ENCODE measurements around the gene VGF. TPM values are rescaled to one million over a fixed set of nuclear protein-coding genes. Genes with fewer than 3 reads are reported as not detected.

VGF gene
- total and polyA plus RNA-seq, 2 donors (not counting 3 experiments of a cell fraction or from before 2014, with no cell fraction given), result 0.03 TPM; not detected in 1

DNA sequence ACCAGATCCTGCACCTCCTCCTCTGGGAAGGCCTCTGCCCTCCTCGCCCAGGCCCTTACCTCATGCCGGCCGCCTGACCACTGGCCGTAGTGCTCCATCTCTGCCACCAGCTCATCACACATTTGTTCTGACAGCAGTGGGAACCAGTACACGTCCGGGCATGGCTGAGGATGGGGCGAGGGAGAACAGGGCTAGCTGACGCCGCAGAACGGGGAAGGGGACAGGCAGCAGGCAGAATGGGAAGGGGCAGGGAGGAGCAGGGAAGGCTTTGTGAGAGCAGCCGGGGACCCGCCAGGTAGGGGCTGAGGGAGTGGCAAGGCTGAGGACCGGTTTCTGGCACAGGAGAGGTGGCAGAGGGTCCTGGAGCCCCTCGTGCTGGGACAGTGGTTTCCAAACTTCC is 43.4 kb upstream of the VGF start:
- TF ChIP-seq JUN (IDR thresholded peaks at IDR 0.05; ENCODE audit: borderline replicate concordance, insufficient read depth, insufficient read length, low read depth), result no peak
- no peak for TF ChIP-seq FOS (IDR thresholded peaks at IDR 0.05; ENCODE audit: borderline replicate concordance, insufficient read depth, low read length)
- no peak for TF ChIP-seq CTCF (IDR thresholded peaks at IDR 0.05; ENCODE audit: extremely low read depth in 1 of 2, insufficient read depth in 1 of 2, low read depth in 1 of 2, low read length in 2 of 2)
- no peak for TF ChIP-seq POLR2A (IDR thresholded peaks at IDR 0.05; ENCODE audit: low read depth, low read length)
- no peak for TF ChIP-seq GATA2 (IDR thresholded peaks at IDR 0.05; ENCODE audit: insufficient read depth, insufficient read length, low read depth, low read length)
- TF ChIP-seq MYC (IDR thresholded peaks at IDR 0.05; ENCODE audit: low read depth, low read length), result no peak
- TF ChIP-seq POLR2AphosphoS5 (IDR thresholded peaks at IDR 0.05; ENCODE audit: insufficient read depth, low read depth, low read length), result no peak
- TF ChIP-seq, protein P1, sequence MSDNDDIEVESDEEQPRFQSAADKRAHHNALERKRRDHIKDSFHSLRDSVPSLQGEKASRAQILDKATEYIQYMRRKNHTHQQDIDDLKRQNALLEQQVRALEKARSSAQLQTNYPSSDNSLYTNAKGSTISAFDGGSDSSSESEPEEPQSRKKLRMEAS (IDR thresholded peaks at IDR 0.05; ENCODE audit: insufficient read depth, insufficient read length), result no peak
- TF ChIP-seq EZH2 (IDR thresholded peaks at IDR 0.05; ENCODE audit: borderline replicate concordance, low read depth, low read length, severe bottlenecking), result no peak
- intact Hi-C loops (cut with micrococcal nuclease) (no loop called here), dilution Hi-C loops (cut with MboI; ENCODE audit: extremely low pct_ligation_motif_present, low sequenced_read_pairs) (no loop called here)
- Histone ChIP-seq H3K4me2 (ENCODE audit: insufficient read depth, low read length) (no peak overlapping the region), H3K36me3 (ENCODE audit: control insufficient read depth in 2 of 2, extremely low read depth in 1 of 2, insufficient read depth in 2 of 2, low read length in 2 of 2) (peaks cover 11 to 39% of the 10 kb centered on the region in 2 experiments), H3K79me2 (ENCODE audit: control insufficient read depth, insufficient read depth, low read length) (no peaks in the 10 kb centered on the region), H3K27ac (ENCODE audit: insufficient read depth, low read depth, low read length) (no peak overlapping the region), H3K27me3 (ENCODE audit: control insufficient read depth in 2 of 2, insufficient read depth in 2 of 2, low read length in 2 of 2) (no peaks in the 10 kb centered on the region), H3K4me3 (replicated peaks in 1 of 3; ENCODE audit: insufficient read depth in 1 of 3, low read depth in 1 of 3, low read length in 3 of 3) (no peak overlapping the region), H2AFZ (ENCODE audit: low read depth, low read length) (no peak overlapping the region), H3K9ac (replicated peaks; ENCODE audit: extremely low read depth, insufficient read depth, low read length) (no peak overlapping the region), H3K4me1 (ENCODE audit: control insufficient read depth, extremely low read depth, insufficient read depth, low read length) (no peaks in the 10 kb centered on the region), H3K9me1 (replicated peaks; ENCODE audit: control insufficient read depth, extremely low read depth, insufficient read depth, low read length) (no peaks in the 10 kb centered on the region), H3K9me3 (replicated peaks; ENCODE audit: control insufficient read depth, insufficient read depth, low read length) (no peaks in the 10 kb centered on the region), H4K20me1 (replicated peaks; ENCODE audit: control insufficient read depth, extremely low read depth, insufficient read depth, low read length) (no peaks in the 10 kb centered on the region)
- ChIA-PET CTCF (interaction anchor here (1.2 to 1.7 kb wide), 3 partner anchors 9 to 74 kb away, joined by 3 to 6 read pairs (median 4); partner anchors contain the start of gene PLOD3), POLR2A (interaction anchor here (1.1 kb wide), 1 partner anchor 8 kb away, joined by 3 read pairs; the partner anchor contains the start of gene PLOD3)
- no TSS peak for BruUV-seq (replicated peaks)
- no peak for DNase-seq (ENCODE audit: low read depth, low spot score)
- FAIRE-seq, result no peak

Measured in endothelial cell of umbilical vein (primary cell).